ENCODE results near the gene DMXL2. TPM values are rescaled to one million over a fixed set of nuclear protein-coding genes. Genes with fewer than 3 reads are reported as not detected.
"Not testable (repeated sequence)": the region's sequence is repeated elsewhere in the genome, so short reads cannot be mapped to it uniquely, and the experiment has no call there.

Gene DMXL2
- total and polyA plus RNA-seq, 2 experiments from 2014 or later: 3.6 to 17.6 TPM

- Histone ChIP-seq H3K79me2 (ENCODE audit: insufficient read depth) (peaks cover 66% of the 10 kb centered on the region), H2AFZ (no peak overlapping the region), H3K9me2 (ENCODE audit: insufficient read depth) (no peaks in the 10 kb centered on the region), H3K36me3 (ENCODE audit: low read depth) (no peaks in the 10 kb centered on the region), H3K4me3 (no peak overlapping the region), H3K27ac (no peak overlapping the region), H3F3A (ENCODE audit: insufficient read depth) (peaks cover 8% of the 10 kb centered on the region), H3K4me2 (ENCODE audit: unreplicated experiment) (no peak overlapping the region), H3K4me1 (ENCODE audit: insufficient read depth) (peaks cover 5% of the 10 kb centered on the region; the same call in 1 of the 2 replicates), H3K9ac (no peak overlapping the region), H3K27me3 (replicated peaks; ENCODE audit: insufficient read depth) (no peaks in the 10 kb centered on the region), H3K9me3 (ENCODE audit: low read depth) (no peaks in the 10 kb centered on the region), H4K20me1 (ENCODE audit: insufficient read depth) (no peaks in the 10 kb centered on the region)
- TF ChIP-seq EZH2 (IDR thresholded peaks at IDR 0.05; ENCODE audit: insufficient read depth, poor library complexity, severe bottlenecking): no peak
- in situ Hi-C loops (cut with MboI): no loop called here
- no peak for DNase-seq
- 83 to 88% methylated on average over 6 of the region's 6 CpGs for WGBS, 2 experiments (ENCODE audit: low coverage in 1 of 2, low lambda C conversion rate in 2 of 2, missing lambda C conversion rate in 2 of 2)
These were observed 3.1 kb downstream of the DMXL2 start for GRCh38 chr15:51619331-51620035.

- Histone ChIP-seq H3K27ac (no peak overlapping the region), H3K4me3 (no peak overlapping the region), H3F3A (ENCODE audit: insufficient read depth) (no peaks in the 10 kb centered on the region; the same call in 1 of the 2 replicates), H3K4me1 (ENCODE audit: insufficient read depth) (peaks cover 5% of the 10 kb centered on the region; the same call in 1 of the 2 replicates), H3K9me3 (ENCODE audit: low read depth) (no peaks in the 10 kb centered on the region), H3K79me2 (ENCODE audit: insufficient read depth) (peaks cover 73% of the 10 kb centered on the region), H3K36me3 (ENCODE audit: low read depth) (no peaks in the 10 kb centered on the region), H3K9ac (no peak overlapping the region), H3K4me2 (ENCODE audit: unreplicated experiment) (no peak overlapping the region), H2AFZ (no peak overlapping the region), H3K9me2 (ENCODE audit: insufficient read depth) (peaks cover 3% of the 10 kb centered on the region; the same call in 1 of the 2 replicates), H3K27me3 (replicated peaks; ENCODE audit: insufficient read depth) (no peaks in the 10 kb centered on the region), H4K20me1 (ENCODE audit: insufficient read depth) (no peaks in the 10 kb centered on the region)
- in situ Hi-C loops (cut with MboI): no loop called here
- no peak for DNase-seq
- 66 to 69% methylated on average over 3 of the region's 3 CpGs for WGBS, 2 experiments (ENCODE audit: low coverage in 1 of 2, low lambda C conversion rate in 2 of 2, missing lambda C conversion rate in 2 of 2)
- TF ChIP-seq EZH2phosphoT487 (IDR thresholded peaks at IDR 0.05; ENCODE audit: insufficient read depth, low read depth): no peak
- TF ChIP-seq EZH2 (IDR thresholded peaks at IDR 0.05; ENCODE audit: insufficient read depth, poor library complexity, severe bottlenecking): no peak
These were observed 4.7 kb downstream of the DMXL2 start for GRCh38 chr15:51617886-51618285.

DNA sequence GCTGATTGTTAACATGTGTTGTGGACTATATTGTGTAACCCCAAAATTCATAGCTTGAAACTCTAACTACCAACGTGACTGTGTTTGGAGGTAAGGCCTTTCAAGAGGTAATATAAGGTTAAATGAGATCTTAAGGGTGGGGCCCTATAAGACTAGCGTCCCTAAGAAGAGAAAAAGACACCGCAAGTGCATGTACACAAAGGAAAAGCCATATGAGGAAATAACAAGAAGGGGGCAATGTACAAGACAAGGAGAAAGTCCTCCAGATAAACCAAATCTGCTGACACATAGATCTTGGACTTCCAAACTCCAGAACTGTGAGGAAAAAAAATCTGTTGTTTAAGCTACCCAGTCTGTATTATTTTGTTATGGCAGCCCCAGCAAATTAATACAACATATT, 8.6 kb downstream of the DMXL2 start:
- DNase-seq: no peak
- 96 to 97% methylated on average over 3 of the region's 3 CpGs for WGBS, 2 experiments (ENCODE audit: low coverage in 1 of 2, low lambda C conversion rate in 2 of 2, missing lambda C conversion rate in 2 of 2)
- Histone ChIP-seq H2AFZ (no peak overlapping the region), H3K9me2 (ENCODE audit: insufficient read depth) (peaks cover 3% of the 10 kb centered on the region; the same call in 1 of the 2 replicates), H3K36me3 (ENCODE audit: low read depth) (no peaks in the 10 kb centered on the region), H3K79me2 (ENCODE audit: insufficient read depth) (peaks cover 49% of the 10 kb centered on the region), H3K27ac (no peak overlapping the region), H3K9me3 (ENCODE audit: low read depth) (no peaks in the 10 kb centered on the region), H3K9ac (no peak overlapping the region), H3K4me1 (ENCODE audit: insufficient read depth) (no peaks in the 10 kb centered on the region), H3K27me3 (replicated peaks; ENCODE audit: insufficient read depth) (no peaks in the 10 kb centered on the region), H3K4me2 (ENCODE audit: unreplicated experiment) (no peak overlapping the region), H4K20me1 (ENCODE audit: insufficient read depth) (no peaks in the 10 kb centered on the region), H3K4me3 (no peak overlapping the region), H3F3A (ENCODE audit: insufficient read depth) (no peaks in the 10 kb centered on the region)
- in situ Hi-C loops (cut with MboI): no loop called here
- TF ChIP-seq EZH2phosphoT487 (IDR thresholded peaks at IDR 0.05; ENCODE audit: insufficient read depth, low read depth) (no peak), EZH2 (IDR thresholded peaks at IDR 0.05; ENCODE audit: insufficient read depth, poor library complexity, severe bottlenecking) (no peak)

GRCh38 chr15:51612669-51613068, 9.9 kb downstream of the DMXL2 start:
- H3K4me3 ChIP-seq; H3K4me2 ChIP-seq (ENCODE audit: unreplicated experiment); H4K20me1 ChIP-seq (ENCODE audit: insufficient read depth); H2AFZ ChIP-seq; H3K4me1 ChIP-seq (ENCODE audit: insufficient read depth); H3K9me2 ChIP-seq (ENCODE audit: insufficient read depth); H3K9me3 ChIP-seq (ENCODE audit: low read depth); in situ Hi-C loops (cut with MboI); H3K36me3 ChIP-seq (ENCODE audit: low read depth); DNase-seq; H3K27me3 ChIP-seq (replicated peaks; ENCODE audit: insufficient read depth); H3K27ac ChIP-seq; H3K9ac ChIP-seq; H3F3A ChIP-seq (ENCODE audit: insufficient read depth): not testable (repeated sequence)
- 94 to 96% methylated on average over 5 of the region's 5 CpGs for WGBS, 2 experiments (ENCODE audit: low coverage in 1 of 2, low lambda C conversion rate in 2 of 2, missing lambda C conversion rate in 2 of 2)
- H3K79me2 ChIP-seq (ENCODE audit: insufficient read depth): peaks cover 36% of the 10 kb centered on the region

GRCh38 chr15:51603462-51603948, 19.1 kb downstream of the DMXL2 start:
- H4K20me1 ChIP-seq (ENCODE audit: insufficient read depth); H3F3A ChIP-seq (ENCODE audit: insufficient read depth); H3K27ac ChIP-seq; H3K9me3 ChIP-seq (ENCODE audit: low read depth); H3K4me2 ChIP-seq (ENCODE audit: unreplicated experiment); H2AFZ ChIP-seq; H3K4me3 ChIP-seq; H3K4me1 ChIP-seq (ENCODE audit: insufficient read depth); DNase-seq; H3K9ac ChIP-seq; H3K27me3 ChIP-seq (replicated peaks; ENCODE audit: insufficient read depth); H3K36me3 ChIP-seq (ENCODE audit: low read depth); H3K9me2 ChIP-seq (ENCODE audit: insufficient read depth); in situ Hi-C loops (cut with MboI): not testable (repeated sequence)
- peaks cover 26% of the 10 kb centered on the region; the same call in 1 of the 2 replicates for H3K79me2 ChIP-seq (ENCODE audit: insufficient read depth)
- WGBS, 2 experiments (ENCODE audit: low coverage in 1 of 2, low lambda C conversion rate in 2 of 2, missing lambda C conversion rate in 2 of 2): 92% methylated on average over 15 of the region's 15 CpGs
